Activated CD8-positive, alpha-beta memory T cell treated with anti-CD3 and anti-CD28 coated beads for 36 hours (primary cell): ENCODE data around the gene RBM41. TPM values are rescaled to one million over a fixed set of nuclear protein-coding genes. Genes with fewer than 3 reads are reported as not detected.

Experiments used
- CTCF ChIA-PET: fragments of 350-600 bp; sonication (Branson Sonifier 250); formaldehyde crosslinking; loops from one replicate; lab custom pipeline; 2021; ENCODE audit warnings: antibody characterized with exemption; lab: Charles Lee
- POLR2A ChIA-PET: fragments of 350-600 bp; sonication (Branson Sonifier 250); formaldehyde crosslinking; loops from one replicate; lab custom pipeline; 2021; ENCODE audit warnings: antibody characterized with exemption; lab: Charles Lee
- total RNA-seq, 2 experiments: library from RNA; stranded (reverse); gene quantifications; one replicate each; pipeline ENCODE4 v1.2.3, GENCODE V29; 2021

The RBM41 gene
- total RNA-seq, 2 experiments from 2014 or later = 13.0 TPM

DNA sequence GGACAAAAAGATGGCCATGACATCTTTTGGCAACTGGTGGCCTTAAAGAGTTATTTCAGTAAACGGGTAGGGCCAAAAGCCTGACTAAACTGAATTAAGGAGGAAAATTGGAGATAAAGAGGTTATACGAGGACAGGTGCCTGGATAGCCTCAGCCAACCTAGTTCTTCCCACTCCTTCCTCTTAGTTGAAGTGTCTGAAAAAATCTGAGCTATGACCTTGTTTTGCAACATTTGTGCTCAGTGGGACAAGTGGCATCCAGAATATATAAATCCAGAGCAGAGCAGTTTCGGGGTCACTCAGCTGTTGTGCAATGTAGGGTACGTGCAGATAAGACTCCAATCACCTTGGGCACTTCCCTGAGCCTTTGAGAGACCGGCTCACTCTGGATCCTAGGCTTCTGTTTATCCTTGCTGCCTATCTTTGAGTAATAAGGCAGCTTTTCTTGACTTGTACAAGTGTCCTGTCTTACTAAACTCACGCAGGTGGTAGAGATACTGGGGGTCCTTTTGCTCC lies 68.4 kb downstream of the RBM41 start:
- CTCF ChIA-PET = no interaction called here
- POLR2A ChIA-PET = no interaction called here

DNA sequence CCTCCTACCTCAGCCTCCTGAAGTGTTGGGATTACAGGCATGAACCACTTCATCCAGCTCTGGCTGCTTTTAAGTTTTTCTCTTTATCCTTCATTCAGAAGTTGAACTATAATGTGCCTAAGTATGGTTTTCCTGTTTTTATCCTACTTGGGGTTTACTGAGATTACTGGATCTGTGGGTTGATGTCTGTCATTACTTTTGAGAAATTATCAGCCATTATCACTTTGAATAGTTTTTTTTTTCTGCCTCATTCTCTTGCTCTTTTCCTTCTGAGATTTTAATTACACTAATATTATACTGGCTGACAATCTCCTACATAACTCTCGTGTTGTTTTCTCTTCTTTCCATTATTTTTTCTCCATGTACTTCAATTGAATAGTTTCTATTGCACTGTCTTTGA lies 71.0 kb downstream of the RBM41 start:
- CTCF ChIA-PET = no interaction called here
- POLR2A ChIA-PET = no interaction called here

DNA sequence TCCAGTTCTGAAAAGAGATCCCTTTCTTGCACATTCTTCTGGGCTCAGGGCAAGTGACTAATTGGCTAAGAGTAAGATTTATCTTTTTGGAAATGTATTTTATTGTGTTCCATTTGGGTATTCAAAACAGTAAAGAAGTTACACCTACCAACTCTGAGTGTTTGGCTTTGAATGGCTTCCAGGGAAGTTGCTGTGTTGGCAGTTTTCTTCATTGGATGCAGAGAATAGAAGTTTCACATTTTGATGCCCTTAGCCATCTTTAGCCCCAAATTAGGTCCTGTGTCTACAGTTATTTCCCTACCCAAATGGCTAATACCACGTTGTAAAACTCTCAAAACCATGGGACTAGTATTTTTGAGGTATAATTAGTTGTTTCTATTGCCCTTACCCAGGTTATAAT lies 88.9 kb downstream of the RBM41 start:
- ChIA-PET POLR2A (interaction anchor here (0.6 kb wide), 1 partner anchor 561 kb away, joined by 4 read pairs; no protein-coding TSS in a partner anchor), CTCF (interaction anchor here (0.9 kb wide), 1 partner anchor 121 kb away, joined by 3 read pairs; no protein-coding TSS in a partner anchor)

DNA sequence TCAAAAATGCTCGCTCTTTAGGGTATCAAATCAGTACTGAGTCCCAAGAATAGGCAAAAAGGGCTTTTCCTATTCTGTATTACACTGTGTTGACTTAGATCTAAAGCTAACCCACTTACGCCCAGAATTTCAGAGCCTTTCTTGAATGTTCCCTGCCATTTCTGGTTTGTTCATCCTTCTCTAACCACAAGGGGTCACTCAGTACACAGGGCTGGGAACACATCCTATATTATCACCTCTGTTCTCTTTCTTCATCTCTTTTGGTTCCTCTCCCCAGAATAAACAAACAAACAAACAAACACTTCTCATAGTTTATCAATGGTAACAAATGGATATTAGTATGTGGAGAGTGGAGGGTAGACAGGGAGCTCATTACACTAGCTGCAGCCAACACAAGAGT lies 93.1 kb downstream of the RBM41 start:
- ChIA-PET CTCF (no interaction called here), POLR2A (no interaction called here)

DNA sequence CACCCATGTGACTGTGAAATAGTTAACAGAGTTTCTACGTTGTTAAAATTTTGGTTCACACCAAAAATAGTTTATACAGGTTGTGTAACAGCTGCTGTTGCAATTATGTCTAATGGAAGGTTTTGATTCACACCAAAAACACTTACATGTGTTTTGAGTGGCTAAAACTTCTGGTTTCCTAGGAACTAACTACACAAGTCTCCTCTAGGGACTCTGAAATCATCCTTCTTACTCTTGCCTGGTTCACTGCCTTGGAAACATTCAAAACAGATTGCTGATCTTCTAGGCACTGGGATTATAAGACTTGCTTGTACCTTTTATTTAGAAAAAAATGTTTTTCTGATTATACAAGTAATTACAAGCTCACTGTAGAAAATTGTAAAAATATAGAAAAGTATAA lies 103.7 kb downstream of the RBM41 start:
- ChIA-PET POLR2A (no interaction called here), CTCF (no interaction called here)

Other genes with a start within 250 kb of the RBM41 start
- gene RIPPLY1, start 215.5 kb downstream of the RBM41 start, total RNA-seq = not detected
- gene CLDN2, start 198.4 kb downstream of the RBM41 start, total RNA-seq = not detected
- 10 to 100 TPM in 1 of 2 experiments, 1 to 10 TPM in 1; 9.3 to 10.1 TPM for gene MORC4, start 118.6 kb downstream of the RBM41 start, total RNA-seq
- gene NUP62CL, start 87.6 kb upstream of the RBM41 start, total RNA-seq = 1 to 10 TPM; 2.5 to 3.7 TPM
- not detected for gene DNAAF6, start 87.8 kb upstream of the RBM41 start, total RNA-seq